Endodermal cell (in vitro differentiated cells): ENCODE data around the gene CUL2. TPM values are rescaled to one million over a fixed set of nuclear protein-coding genes. Genes with fewer than 3 reads are reported as not detected.

Experiments used
- DNase-seq: peaks from one replicate; pipeline ENCODE4 v3.0.0-alpha.2; 2017
- H3K27ac ChIP-seq: 2 replicates; pipeline ENCODE4 v1.5.1; 2013; ENCODE audit warnings: mild to moderate bottlenecking, low read depth, low read length, moderate library complexity
- H3K27me3 ChIP-seq: 2 replicates; pipeline ENCODE4 v1.6.1; 2013; ENCODE audit warnings: mild to moderate bottlenecking, low read length, moderate library complexity; ENCODE audit not compliant: insufficient read depth, control insufficient read depth, poor library complexity, severe bottlenecking
- H3K36me3 ChIP-seq: 2 replicates; pipeline ENCODE4 v1.7.0; 2013; ENCODE audit warnings: mild to moderate bottlenecking, low read length, moderate library complexity; ENCODE audit not compliant: control insufficient read depth, insufficient read depth
- H3K4me1 ChIP-seq: one replicate; pipeline ENCODE4 v1.7.0; 2013; ENCODE audit warnings: low read length; ENCODE audit not compliant: control insufficient read depth, insufficient read depth
- H3K4me3 ChIP-seq: 2 replicates; pipeline ENCODE4 v1.5.1; 2013; ENCODE audit warnings: mild to moderate bottlenecking, low read length, moderate library complexity
- H3K9ac ChIP-seq: 2 replicates; pipeline ENCODE4 v1.6.1; 2013; ENCODE audit warnings: mild to moderate bottlenecking, low read length, moderate library complexity; ENCODE audit not compliant: poor library complexity, severe bottlenecking; ENCODE audit errors: extremely low read depth
- H3K9me3 ChIP-seq: 2 replicates; pipeline ENCODE4 v1.6.1; 2013; ENCODE audit warnings: mild to moderate bottlenecking, low read length, moderate library complexity; ENCODE audit not compliant: control insufficient read depth
- H3K27ac Mint-ChIP-seq: 2 replicates; pipeline ENCODE4 v1.8.0; 2020; ENCODE audit warnings: mixed read lengths
- H3K27me3 Mint-ChIP-seq: 2 replicates; pipeline ENCODE4 v1.8.0; 2021; ENCODE audit warnings: mild to moderate bottlenecking, mixed read lengths; ENCODE audit not compliant: insufficient read depth
- H3K36me3 Mint-ChIP-seq: 2 replicates; pipeline ENCODE4 v1.8.0; 2020; ENCODE audit warnings: low read depth, mixed read lengths
- H3K4me1 Mint-ChIP-seq: 2 replicates; pipeline ENCODE4 v1.8.0; 2020; ENCODE audit warnings: mixed read lengths
- H3K4me3 Mint-ChIP-seq: 2 replicates; pipeline ENCODE4 v1.8.0; 2020; ENCODE audit warnings: mild to moderate bottlenecking, moderate library complexity, mixed read lengths
- H3K9me3 Mint-ChIP-seq: 2 replicates; pipeline ENCODE4 v1.8.0; 2020; ENCODE audit warnings: mild to moderate bottlenecking, mixed read lengths
- WGBS, 2 experiments: methylation state at CpG; one replicate each; pipeline versions ENCODE4 v1.1.5 to v1.1.7; 2013; ENCODE audit warnings: missing lambda C conversion rate in 2 of 2, mixed read lengths in 1 of 2; ENCODE audit not compliant: insufficient coverage in 1 of 2, insufficient read length in 1 of 2; 5-methylcytosine and 5-hydroxymethylcytosine counted together
- total RNA-seq, 2 donors: library from RNA; stranded (reverse); fragmentation: NEBNext Ultra II Directional in 1 of 2; extraction: Animal tissue kit (Norgen Biotek cat#: 25700) in 1 of 2; gene quantifications; 2 replicates in 1 of 2; 3 replicates in 1 of 2; pipeline ENCODE4 v1.2.1, GENCODE V29; 2021
- TF ChIP-seq, protein P1 (sequence below): fragments of 200-600 bp; sonication (generic); conservative IDR thresholded peaks from 2 replicates; pipeline ENCODE4 v1.5.0; 2021; ENCODE audit warnings: antibody characterized with exemption, mild to moderate bottlenecking

CUL2 gene
- total RNA-seq, 2 donors from 2014 or later, result 39.2 to 41.5 TPM

DNA sequence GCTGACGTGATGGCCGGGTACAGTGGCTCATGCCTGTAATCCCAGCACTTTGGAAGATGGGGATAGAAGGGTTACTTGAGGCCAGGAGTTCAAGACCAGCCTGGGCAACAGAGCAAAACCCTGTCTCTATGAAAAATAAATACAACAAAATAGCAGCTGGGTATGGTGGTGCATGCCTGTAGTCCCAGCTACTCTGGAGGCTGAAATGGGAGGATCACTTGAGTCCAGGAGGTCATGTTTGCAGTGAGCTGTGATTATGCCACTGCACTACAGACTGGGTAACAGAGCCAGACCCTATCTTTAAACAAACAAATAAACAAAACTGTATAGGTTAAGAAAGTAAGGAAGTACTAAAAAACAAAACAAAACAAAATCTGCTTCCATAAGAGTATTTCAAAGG, 6.2 kb upstream of the CUL2 start:
- H3K27ac Mint-ChIP-seq, result no peak overlapping the region
- no peak overlapping the region for H3K27ac ChIP-seq
- WGBS, 2 experiments, result 92 to 93% methylated on average over 2 of the region's 2 CpGs
- no peaks in the 10 kb centered on the region for H3K4me1 Mint-ChIP-seq
- H3K27me3 ChIP-seq, result no peaks in the 10 kb centered on the region
- no peaks in the 10 kb centered on the region for H3K4me1 ChIP-seq
- peaks cover 8% of the 10 kb centered on the region for H3K27me3 Mint-ChIP-seq
- no peaks in the 10 kb centered on the region for H3K36me3 ChIP-seq
- no peak for DNase-seq
- H3K9me3 ChIP-seq, result peaks cover 12% of the 10 kb centered on the region
- no peak overlapping the region for H3K4me3 Mint-ChIP-seq
- TF ChIP-seq, protein P1, sequence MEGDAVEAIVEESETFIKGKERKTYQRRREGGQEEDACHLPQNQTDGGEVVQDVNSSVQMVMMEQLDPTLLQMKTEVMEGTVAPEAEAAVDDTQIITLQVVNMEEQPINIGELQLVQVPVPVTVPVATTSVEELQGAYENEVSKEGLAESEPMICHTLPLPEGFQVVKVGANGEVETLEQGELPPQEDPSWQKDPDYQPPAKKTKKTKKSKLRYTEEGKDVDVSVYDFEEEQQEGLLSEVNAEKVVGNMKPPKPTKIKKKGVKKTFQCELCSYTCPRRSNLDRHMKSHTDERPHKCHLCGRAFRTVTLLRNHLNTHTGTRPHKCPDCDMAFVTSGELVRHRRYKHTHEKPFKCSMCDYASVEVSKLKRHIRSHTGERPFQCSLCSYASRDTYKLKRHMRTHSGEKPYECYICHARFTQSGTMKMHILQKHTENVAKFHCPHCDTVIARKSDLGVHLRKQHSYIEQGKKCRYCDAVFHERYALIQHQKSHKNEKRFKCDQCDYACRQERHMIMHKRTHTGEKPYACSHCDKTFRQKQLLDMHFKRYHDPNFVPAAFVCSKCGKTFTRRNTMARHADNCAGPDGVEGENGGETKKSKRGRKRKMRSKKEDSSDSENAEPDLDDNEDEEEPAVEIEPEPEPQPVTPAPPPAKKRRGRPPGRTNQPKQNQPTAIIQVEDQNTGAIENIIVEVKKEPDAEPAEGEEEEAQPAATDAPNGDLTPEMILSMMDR, result no peak
- no peak overlapping the region for H3K4me3 ChIP-seq
- H3K36me3 Mint-ChIP-seq, result no peaks in the 10 kb centered on the region
- no peak overlapping the region for H3K9ac ChIP-seq
- H3K9me3 Mint-ChIP-seq, result peaks cover 9% of the 10 kb centered on the region

DNA sequence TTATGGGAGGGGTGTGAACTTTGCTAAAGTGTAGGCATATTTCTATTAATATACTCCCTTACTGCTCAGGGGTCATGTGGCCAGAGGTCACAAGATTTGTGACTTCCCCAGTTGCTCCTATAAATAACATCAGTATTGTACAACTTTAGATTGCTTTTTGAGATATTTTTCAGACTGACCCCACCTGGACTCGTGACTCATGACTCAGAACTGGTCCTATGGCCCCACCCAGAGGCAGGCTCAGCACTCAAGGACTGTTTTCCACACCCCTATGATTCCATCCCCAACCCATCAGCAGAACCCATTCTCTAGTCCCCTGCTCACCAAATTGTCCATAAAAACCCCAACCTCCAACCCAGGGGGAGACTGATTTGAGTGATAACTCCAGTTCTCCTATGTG, 2.7 kb upstream of the CUL2 start:
- Histone ChIP-seq H3K36me3 (no peaks in the 10 kb centered on the region), H3K9ac (no peak overlapping the region), H3K27me3 (no peaks in the 10 kb centered on the region), H3K9me3 (peaks cover 12% of the 10 kb centered on the region), H3K4me1 (no peaks in the 10 kb centered on the region), H3K27ac (no peak overlapping the region), H3K4me3 (no peak overlapping the region)
- H3K4me1 Mint-ChIP-seq, result peaks cover 14% of the 10 kb centered on the region
- no peak overlapping the region for H3K27ac Mint-ChIP-seq
- 79 to 100% methylated on average over 1 of the region's 1 CpG for WGBS, 2 experiments
- no peak overlapping the region for H3K4me3 Mint-ChIP-seq
- no peaks in the 10 kb centered on the region for H3K36me3 Mint-ChIP-seq
- H3K9me3 Mint-ChIP-seq, result peaks cover 9% of the 10 kb centered on the region
- no peak for DNase-seq
- H3K27me3 Mint-ChIP-seq, result peaks cover 8% of the 10 kb centered on the region
- TF ChIP-seq, protein P1, result no peak

DNA sequence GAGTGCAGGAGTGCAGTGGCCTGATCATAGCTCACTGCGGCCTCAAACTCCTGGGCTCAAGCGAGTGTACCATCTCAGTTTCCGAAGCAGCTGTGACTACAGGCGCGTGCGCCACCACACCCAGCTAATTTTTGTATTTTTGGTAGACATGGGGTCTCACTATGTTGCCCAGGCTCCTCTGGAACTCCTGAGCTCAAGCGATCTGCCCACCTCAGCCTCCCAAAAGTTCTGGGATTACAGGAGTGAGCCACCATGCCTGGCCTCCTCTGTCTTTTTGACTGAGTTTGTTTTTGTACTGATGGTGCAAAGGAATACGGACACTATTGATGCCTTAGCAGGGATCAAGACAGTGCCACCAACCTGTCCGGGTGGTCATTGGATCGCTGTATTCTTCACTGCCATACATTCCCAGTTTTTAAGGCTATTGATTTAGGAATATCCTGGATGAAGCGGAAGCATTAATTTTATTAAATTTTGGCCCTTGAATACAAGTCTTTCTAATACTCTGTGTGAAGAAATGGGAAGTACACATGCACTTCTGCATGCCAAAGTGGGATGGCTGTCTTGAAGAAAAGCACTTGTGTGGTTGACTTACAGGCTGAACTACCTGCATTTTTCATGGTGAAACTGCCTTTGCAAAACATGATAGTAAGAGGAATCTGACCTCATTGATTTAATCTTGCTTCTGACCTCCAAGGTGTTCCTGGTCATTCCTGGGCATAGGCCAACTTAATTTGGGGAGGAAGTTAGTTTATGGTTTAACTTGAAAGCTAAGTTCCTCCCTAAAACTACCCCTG, 2.1 kb upstream of the CUL2 start:
- H3K27me3 ChIP-seq, result no peaks in the 10 kb centered on the region
- WGBS, 2 experiments, result 91 to 95% methylated on average over 8 to 11 of the region's 11 CpGs
- H3K9me3 Mint-ChIP-seq, result peaks cover 9% of the 10 kb centered on the region
- H3K36me3 Mint-ChIP-seq, result peaks cover 5% of the 10 kb centered on the region
- peaks cover 14% of the 10 kb centered on the region for H3K4me1 Mint-ChIP-seq
- H3K36me3 ChIP-seq, result no peaks in the 10 kb centered on the region
- no peaks in the 10 kb centered on the region for H3K4me1 ChIP-seq
- H3K27me3 Mint-ChIP-seq, result peaks cover 6% of the 10 kb centered on the region
- DNase-seq, result no peak
- TF ChIP-seq, protein P1, result no peak
- no peak overlapping the region for H3K4me3 Mint-ChIP-seq
- no peak overlapping the region for H3K27ac Mint-ChIP-seq
- H3K27ac ChIP-seq, result no peak overlapping the region
- no peak overlapping the region for H3K9ac ChIP-seq
- H3K4me3 ChIP-seq, result no peak overlapping the region
- H3K9me3 ChIP-seq, result peaks cover 12% of the 10 kb centered on the region
